KMS-11 (cell line): ENCODE results near the gene NTM.

ENCODE experiments used
- H2AFZ ChIP-seq: fragments of 200-600 bp; sonication (generic); 2 replicates; pipeline ENCODE4 v1.6.1; 2016; ENCODE audit warnings: antibody characterized with exemption, mixed run types, low read depth
- H3K27ac ChIP-seq: fragments of 200-600 bp; sonication (generic); 2 replicates; pipeline ENCODE4 v1.6.1; 2016; ENCODE audit warnings: mild to moderate bottlenecking, mixed run types
- H3K27me3 ChIP-seq: fragments of 200-600 bp; sonication (generic); 2 replicates; pipeline ENCODE4 v1.6.1; 2017; ENCODE audit warnings: mild to moderate bottlenecking, low read depth, mixed run types, moderate library complexity; ENCODE audit not compliant: insufficient read depth
- H3K36me3 ChIP-seq: fragments of 200-600 bp; sonication (generic); 2 replicates; pipeline ENCODE4 v1.6.1; 2017; ENCODE audit warnings: mild to moderate bottlenecking, mixed run types; ENCODE audit not compliant: insufficient read depth
- H3K4me1 ChIP-seq: fragments of 200-600 bp; sonication (generic); 2 replicates; pipeline ENCODE4 v1.6.1; 2016; ENCODE audit warnings: mild to moderate bottlenecking, low read depth, mixed run types; ENCODE audit not compliant: poor library complexity, severe bottlenecking
- H3K4me2 ChIP-seq: fragments of 200-600 bp; sonication (generic); 2 replicates; pipeline ENCODE4 v1.7.0; 2016; ENCODE audit warnings: mild to moderate bottlenecking, mixed run types
- H3K4me3 ChIP-seq: fragments of 200-600 bp; sonication (generic); IDR thresholded peaks from 2 replicates; pipeline ENCODE4 v1.6.1; 2017; ENCODE audit warnings: low read depth, low read length, mixed read lengths; ENCODE audit not compliant: insufficient read depth
- H3K79me2 ChIP-seq: fragments of 200-600 bp; sonication (generic); 2 replicates; pipeline ENCODE4 v1.6.1; 2016; ENCODE audit warnings: low read depth, mixed run types; ENCODE audit not compliant: insufficient read depth
- H3K9ac ChIP-seq: fragments of 200-600 bp; sonication (generic); 2 replicates; pipeline ENCODE4 v1.6.1; 2016; ENCODE audit warnings: mild to moderate bottlenecking, mixed run types
- H4K20me1 ChIP-seq: fragments of 200-600 bp; sonication (generic); 2 replicates; pipeline ENCODE4 v1.6.1; 2016; ENCODE audit warnings: mild to moderate bottlenecking, mixed run types; ENCODE audit not compliant: insufficient read depth
- CTCF ChIP-seq: fragments of 200-600 bp; sonication (generic); conservative IDR thresholded peaks from 2 replicates; pipeline ENCODE4 v1.6.1; 2017; ENCODE audit warnings: low read depth, mild to moderate bottlenecking, antibody characterized with exemption, low read length, moderate library complexity, mixed read lengths

NTM gene

DNA sequence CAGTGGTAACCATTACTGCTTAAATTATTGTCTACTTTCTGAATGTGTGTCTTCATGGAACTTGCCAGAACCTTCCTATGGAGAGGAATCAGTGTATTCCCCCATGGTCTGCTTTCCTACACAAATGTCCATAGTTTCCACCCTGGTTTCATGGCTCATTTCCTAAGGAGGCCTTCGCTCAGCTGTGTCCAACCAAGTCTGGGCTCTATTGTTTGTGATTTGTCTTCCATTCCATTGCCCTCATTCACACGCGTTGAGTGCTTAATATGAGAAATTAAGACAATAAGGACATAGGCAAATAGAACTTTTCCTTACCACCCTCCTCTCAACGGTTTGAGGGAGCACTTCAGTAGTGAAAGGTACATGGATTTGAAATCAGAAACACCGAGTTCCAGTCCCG is 510.6 kb downstream of the NTM start:
- no peak for TF ChIP-seq CTCF
- H4K20me1 ChIP-seq, result no peaks in the 10 kb centered on the region

GRCh38 chr11:131883332-131883731 is 512.9 kb downstream of the NTM start:
- no peak overlapping the region for H3K27ac ChIP-seq
- no peak for TF ChIP-seq CTCF
- no peak overlapping the region for H2AFZ ChIP-seq
- no peaks in the 10 kb centered on the region for H4K20me1 ChIP-seq
- H3K4me2 ChIP-seq, result no peak overlapping the region
- H3K27me3 ChIP-seq, result no peaks in the 10 kb centered on the region
- no peaks in the 10 kb centered on the region for H3K36me3 ChIP-seq
- H3K4me3 ChIP-seq, result no peak overlapping the region
- no peaks in the 10 kb centered on the region for H3K79me2 ChIP-seq
- no peaks in the 10 kb centered on the region for H3K4me1 ChIP-seq
- H3K9ac ChIP-seq, result no peak overlapping the region

More for the DNA sequence above, 510.6 kb downstream of the NTM start:
- Histone ChIP-seq H3K4me1 (no peaks in the 10 kb centered on the region), H3K27me3 (no peaks in the 10 kb centered on the region), H3K9ac (no peak overlapping the region), H3K79me2 (no peaks in the 10 kb centered on the region), H3K4me2 (no peak overlapping the region), H3K27ac (no peak overlapping the region), H2AFZ (no peak overlapping the region), H3K4me3 (no peak overlapping the region), H3K36me3 (no peaks in the 10 kb centered on the region)

GRCh38 chr11:131884461-131885073 is 514.2 kb downstream of the NTM start:
- no peaks in the 10 kb centered on the region for H4K20me1 ChIP-seq
- H3K27me3 ChIP-seq, result no peaks in the 10 kb centered on the region
- H3K79me2 ChIP-seq, result no peaks in the 10 kb centered on the region
- no peak overlapping the region for H3K4me3 ChIP-seq
- no peak overlapping the region for H3K9ac ChIP-seq
- H2AFZ ChIP-seq, result no peak overlapping the region
- no peaks in the 10 kb centered on the region for H3K4me1 ChIP-seq
- H3K27ac ChIP-seq, result no peak overlapping the region
- no peak for TF ChIP-seq CTCF
- no peak overlapping the region for H3K4me2 ChIP-seq
- H3K36me3 ChIP-seq, result no peaks in the 10 kb centered on the region

DNA sequence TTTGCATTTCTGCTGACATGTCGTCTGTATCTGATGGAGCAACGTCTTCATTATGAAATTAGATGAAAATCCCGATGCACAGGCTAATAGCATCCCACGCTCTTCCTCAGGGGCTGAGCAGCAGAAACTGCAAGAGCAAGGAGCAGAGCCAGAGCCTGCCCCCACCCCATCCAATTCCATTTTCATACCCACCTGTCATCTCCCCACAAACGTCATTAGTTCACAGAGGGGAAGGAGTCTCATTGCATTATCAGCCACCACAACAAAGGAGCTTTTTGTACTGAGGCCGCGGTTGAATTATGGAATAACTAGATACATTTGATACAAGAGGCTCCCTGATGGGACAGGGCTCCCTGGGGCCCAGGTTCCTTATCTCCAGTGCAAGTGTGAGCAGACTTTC is 515.0 kb downstream of the NTM start:
- no peak overlapping the region for H3K4me2 ChIP-seq
- TF ChIP-seq CTCF, result no peak
- H2AFZ ChIP-seq, result no peak overlapping the region

More for the DNA sequence above, 515.0 kb downstream of the NTM start:
- Histone ChIP-seq H3K4me1 (no peaks in the 10 kb centered on the region), H3K27ac (no peak overlapping the region), H3K36me3 (no peaks in the 10 kb centered on the region), H3K27me3 (no peaks in the 10 kb centered on the region), H3K4me3 (no peak overlapping the region), H3K9ac (no peak overlapping the region), H3K79me2 (no peaks in the 10 kb centered on the region), H4K20me1 (no peaks in the 10 kb centered on the region)
